Ectodermal cell (in vitro differentiated cells): ENCODE measurements around the gene DLX1.
"Not testable (repeated sequence)": the region's sequence is repeated elsewhere in the genome, so short reads cannot be mapped to it uniquely, and the experiment has no call there.

Source experiments
- H3K27ac ChIP-seq: 2 replicates; pipeline ENCODE4 v1.7.0; 2013; ENCODE audit warnings: mild to moderate bottlenecking, low read depth, low read length; ENCODE audit not compliant: insufficient read depth, poor library complexity, severe bottlenecking
- H3K27me3 ChIP-seq: 2 replicates; pipeline ENCODE4 v1.7.0; 2013; ENCODE audit warnings: mild to moderate bottlenecking, low read length; ENCODE audit not compliant: insufficient read depth, control insufficient read depth, poor library complexity, severe bottlenecking
- H3K36me3 ChIP-seq: one replicate; pipeline ENCODE4 v1.7.0; 2013; ENCODE audit warnings: low read length; ENCODE audit not compliant: control insufficient read depth, insufficient read depth
- H3K4me1 ChIP-seq: one replicate; pipeline ENCODE4 v1.7.0; 2013; ENCODE audit warnings: low read length; ENCODE audit not compliant: control insufficient read depth, insufficient read depth
- H3K4me3 ChIP-seq: 2 replicates; pipeline ENCODE4 v1.7.0; 2013; ENCODE audit warnings: low read depth, low read length, control low read depth; ENCODE audit not compliant: insufficient read depth
- H3K9me3 ChIP-seq: 2 replicates; pipeline ENCODE4 v1.7.0; 2013; ENCODE audit warnings: mild to moderate bottlenecking, low read length, moderate library complexity; ENCODE audit not compliant: control insufficient read depth
- WGBS, 2 experiments: methylation state at CpG; one replicate each; pipeline ENCODE4 v1.1.7; 2013; ENCODE audit warnings: missing lambda C conversion rate in 2 of 2; 5-methylcytosine and 5-hydroxymethylcytosine counted together

The DLX1 gene

GRCh38 chr2:172138727-172139126, 53.4 kb downstream of the DLX1 start:
- WGBS, 2 experiments = 82 to 91% methylated on average over 1 of the region's 1 CpG
- not testable (repeated sequence) for H3K27me3 ChIP-seq, H3K36me3 ChIP-seq

More at GRCh38 chr2:172138727-172139126, 53.4 kb downstream of the DLX1 start:
- H3K4me1 ChIP-seq, H3K27ac ChIP-seq, H3K4me3 ChIP-seq, H3K9me3 ChIP-seq: not testable (repeated sequence)
